HL-60 (cell line): ENCODE data around the gene STAM.

Source experiments
- DNase-seq, 2 experiments: peaks; one replicate each; pipeline ENCODE4 v3.0.0-alpha.2; 2010 to 2020; ENCODE audit warnings: low read depth in 1 of 2, low spot score in 1 of 2
- H3K27ac ChIP-seq: fragments of 250-450 bp; sonication (Bioruptor Pico); replicated peaks from 2 replicates; pipeline ENCODE4 v1.5.1; 2020; ENCODE audit warnings: mild to moderate bottlenecking, moderate library complexity
- H3K27me3 ChIP-seq: fragments of 250-450 bp; sonication (Bioruptor Pico); 2 replicates; pipeline ENCODE4 v1.5.1; 2021; ENCODE audit warnings: mild to moderate bottlenecking, moderate library complexity; ENCODE audit not compliant: insufficient read depth, poor library complexity, severe bottlenecking
- H3K4me3 ChIP-seq: replicated peaks from 2 replicates; pipeline ENCODE4 v1.5.1; 2011; ENCODE audit warnings: mild to moderate bottlenecking, control low read depth, low read length; ENCODE audit not compliant: insufficient read depth
- CTCF ChIP-seq: IDR thresholded peaks from one replicate; pipeline ENCODE4 v1.5.1; 2011; ENCODE audit warnings: low read length, control low read depth, inconsistent platforms; ENCODE audit not compliant: insufficient read depth
- GABPA ChIP-seq: IDR thresholded peaks from 2 replicates; pipeline ENCODE4 v1.6.1; 2012; ENCODE audit warnings: low read depth
- POLR2AphosphoS5 ChIP-seq: IDR thresholded peaks from 2 replicates; pipeline ENCODE4 v1.6.1; 2012; ENCODE audit warnings: low read depth
- REST ChIP-seq: IDR thresholded peaks from 2 replicates; pipeline ENCODE4 v1.6.1; 2012; ENCODE audit warnings: low read depth; ENCODE audit not compliant: insufficient replicate concordance
- SPI1 ChIP-seq: IDR thresholded peaks from 2 replicates; pipeline ENCODE4 v1.6.1; 2012; ENCODE audit warnings: low read depth, mild to moderate bottlenecking, borderline replicate concordance

STAM gene

DNA sequence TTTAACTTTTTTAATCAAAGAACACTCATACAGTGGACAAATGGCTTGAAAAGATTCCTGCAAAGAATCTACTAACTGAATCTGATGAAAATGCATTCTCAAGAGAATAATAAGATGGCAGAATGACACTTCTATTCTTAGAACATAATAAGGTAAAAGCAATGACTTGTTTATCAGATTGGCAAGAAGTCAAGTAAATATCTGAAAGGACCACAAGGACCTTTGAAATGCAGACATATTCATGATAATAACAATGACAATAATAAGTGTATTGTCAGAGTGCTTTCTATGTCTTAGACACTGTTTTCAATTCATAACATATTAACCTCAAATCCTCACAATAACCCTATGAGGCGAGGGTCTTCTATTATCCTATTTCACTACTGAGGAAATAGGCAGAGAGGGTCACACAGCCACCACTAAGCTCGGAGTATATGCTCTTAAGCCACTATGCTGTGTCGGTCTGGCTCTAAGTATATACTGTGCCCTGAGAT, 37.4 kb upstream of the STAM start:
- no peaks in the 10 kb centered on the region for H3K27me3 ChIP-seq
- no peak for DNase-seq
- H3K27ac ChIP-seq = no peak overlapping the region
- no peak overlapping the region for H3K4me3 ChIP-seq
- TF ChIP-seq CTCF = no peak
- no peak for TF ChIP-seq GABPA
- TF ChIP-seq REST = no peak
- TF ChIP-seq POLR2AphosphoS5 = no peak
- no peak for TF ChIP-seq SPI1

DNA sequence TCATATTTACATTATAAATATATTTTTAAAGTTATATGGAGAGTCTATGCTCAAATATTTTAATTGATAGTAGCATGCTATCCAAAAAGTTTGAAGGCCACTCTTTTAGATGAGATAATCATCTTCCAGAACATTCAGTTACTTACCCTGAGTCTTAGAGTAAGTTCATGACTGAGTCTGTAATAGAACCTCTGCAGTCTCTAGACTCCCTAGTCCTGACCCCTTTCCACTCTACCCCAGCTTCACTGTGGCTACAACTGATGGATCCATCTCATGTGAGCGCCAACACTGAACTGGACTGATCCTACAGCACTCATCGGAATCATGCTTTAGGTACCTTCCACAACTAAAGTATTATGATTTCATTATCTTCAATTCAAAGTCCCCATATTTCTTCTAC, 36.9 kb upstream of the STAM start:
- no peak for TF ChIP-seq GABPA
- TF ChIP-seq REST = no peak
- TF ChIP-seq CTCF = no peak
- TF ChIP-seq SPI1 = no peak
- TF ChIP-seq POLR2AphosphoS5 = no peak
- Histone ChIP-seq H3K27ac (no peak overlapping the region), H3K4me3 (no peak overlapping the region), H3K27me3 (no peaks in the 10 kb centered on the region)
- no peak for DNase-seq

DNA sequence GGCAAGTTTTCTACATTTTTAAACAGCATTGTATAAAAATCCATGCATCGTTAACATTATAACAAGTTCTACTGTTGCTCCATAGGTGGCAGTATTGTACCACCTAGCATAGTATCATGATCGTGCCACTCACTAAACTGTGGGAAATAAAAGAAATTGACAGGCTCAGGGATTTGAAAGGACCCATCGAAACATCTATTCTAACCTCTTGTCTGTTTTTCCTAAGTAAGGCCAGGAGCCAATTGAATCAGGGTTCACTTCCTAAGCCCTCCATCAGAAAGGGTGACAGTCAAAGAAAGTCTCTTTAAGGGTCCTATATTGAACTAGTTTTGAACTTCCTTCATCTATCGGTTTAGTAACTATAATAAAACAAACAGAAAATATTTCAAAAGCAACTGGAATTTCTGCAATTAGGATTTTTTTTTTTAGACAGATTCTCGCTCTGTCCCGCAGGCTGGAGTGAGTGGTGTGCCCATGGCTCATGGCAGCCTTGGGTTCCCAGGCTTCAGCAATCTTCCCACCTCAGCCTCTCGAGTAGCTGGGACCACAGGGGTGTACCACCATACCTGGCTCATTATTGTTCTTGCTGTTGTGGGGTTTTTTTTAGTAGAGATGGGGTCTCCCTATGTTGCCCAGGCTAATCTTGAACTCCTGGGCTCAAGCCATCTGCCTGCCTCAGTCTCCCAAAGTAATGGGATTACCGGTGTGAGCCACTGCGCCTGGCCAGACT, 36.2 kb upstream of the STAM start:
- H3K27ac ChIP-seq = no peak overlapping the region
- H3K27me3 ChIP-seq = no peaks in the 10 kb centered on the region
- DNase-seq = peak; percentile 1 to 9
- TF ChIP-seq POLR2AphosphoS5 (no peak), SPI1 (no peak), GABPA (no peak), CTCF (peak; percentile 31)
- H3K4me3 ChIP-seq = no peak overlapping the region
